ENCODE measurements around the gene NEMP1. TPM values are rescaled to one million over a fixed set of nuclear protein-coding genes. Genes with fewer than 3 reads are reported as not detected.

NEMP1 gene
- total and polyA plus RNA-seq, 2 of the 13 experiments (the other 11 are each of a cell fraction or from before 2014, with no cell fraction given), result 11.4 to 12.9 TPM

DNA sequence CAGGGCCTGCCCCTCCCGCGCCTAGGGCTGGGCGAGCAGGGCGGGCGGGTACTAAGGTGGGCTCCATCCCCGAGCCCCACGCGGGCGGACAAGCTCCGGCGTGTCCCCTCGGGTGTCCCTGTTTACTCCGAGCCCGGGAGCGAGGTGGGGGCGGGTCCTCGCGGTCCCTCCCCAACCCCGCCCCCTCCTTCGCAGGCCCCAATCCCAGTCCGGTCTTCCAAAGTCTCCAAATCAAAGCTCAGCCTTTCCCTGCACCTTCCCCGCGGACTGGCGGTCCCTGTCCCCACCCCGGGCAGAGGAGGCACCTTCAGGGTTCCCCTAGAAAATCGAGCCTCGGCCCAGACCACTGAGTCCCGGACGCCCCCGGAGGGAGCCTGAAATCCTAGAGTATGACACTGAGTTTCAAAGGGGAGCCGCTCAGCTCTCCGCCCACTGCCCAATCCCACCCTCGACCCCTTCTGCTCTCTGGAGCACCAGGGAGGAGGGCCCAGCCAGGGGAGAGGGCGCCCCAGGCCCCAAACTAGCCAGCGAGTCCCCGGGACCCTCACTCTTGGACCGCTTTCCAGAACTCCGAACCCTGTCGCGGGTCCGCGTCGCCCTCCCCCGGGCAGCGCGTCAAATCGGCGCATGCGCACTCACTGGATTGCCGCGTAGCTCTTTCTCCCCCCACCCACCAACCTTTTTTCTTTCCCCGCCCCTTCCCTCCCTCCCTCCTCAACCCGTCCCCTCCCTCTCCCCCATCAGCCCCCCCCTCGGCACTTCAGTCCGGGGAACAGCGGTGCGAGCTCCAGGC is 49.3 kb upstream of the NEMP1 start, which contains the start of gene LRP1 (continued):
- TF ChIP-seq, protein P1, sequence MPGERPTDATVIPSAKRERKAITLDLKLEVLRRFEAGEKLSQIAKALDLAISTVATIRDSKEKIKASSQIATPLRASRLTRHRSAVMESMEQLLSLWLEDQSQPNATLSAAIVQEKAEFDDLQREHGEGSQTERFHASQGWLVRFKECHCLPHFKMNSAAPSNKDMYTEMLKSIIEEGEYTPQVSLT (CRISPR knock-in tag; IDR thresholded peaks at IDR 0.05; ENCODE audit: borderline replicate concordance, low read depth), result no peak
- TF ChIP-seq, protein P2, sequence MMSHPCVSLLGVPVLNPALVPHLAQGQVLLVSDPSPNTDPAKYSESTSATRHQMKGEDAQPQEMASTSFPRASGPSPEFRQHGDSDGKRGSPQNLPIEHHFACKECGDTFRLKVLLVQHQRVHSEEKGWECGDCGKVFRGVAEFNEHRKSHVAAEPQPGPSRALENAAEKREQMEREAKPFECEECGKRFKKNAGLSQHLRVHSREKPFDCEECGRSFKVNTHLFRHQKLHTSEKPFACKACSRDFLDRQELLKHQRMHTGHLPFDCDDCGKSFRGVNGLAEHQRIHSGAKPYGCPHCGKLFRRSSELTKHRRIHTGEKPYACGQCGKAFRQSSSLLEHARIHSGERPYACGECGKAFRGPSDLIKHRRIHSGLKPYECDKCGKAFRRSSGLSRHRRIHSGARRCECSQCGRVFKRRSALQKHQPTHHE (CRISPR knock-in tag; IDR thresholded peaks at IDR 0.05; ENCODE audit: borderline replicate concordance), result no peak
- no peak for TF ChIP-seq ZNF138 (CRISPR knock-in tag; IDR thresholded peaks at IDR 0.05; ENCODE audit: low read depth)
- TF ChIP-seq, protein P3, sequence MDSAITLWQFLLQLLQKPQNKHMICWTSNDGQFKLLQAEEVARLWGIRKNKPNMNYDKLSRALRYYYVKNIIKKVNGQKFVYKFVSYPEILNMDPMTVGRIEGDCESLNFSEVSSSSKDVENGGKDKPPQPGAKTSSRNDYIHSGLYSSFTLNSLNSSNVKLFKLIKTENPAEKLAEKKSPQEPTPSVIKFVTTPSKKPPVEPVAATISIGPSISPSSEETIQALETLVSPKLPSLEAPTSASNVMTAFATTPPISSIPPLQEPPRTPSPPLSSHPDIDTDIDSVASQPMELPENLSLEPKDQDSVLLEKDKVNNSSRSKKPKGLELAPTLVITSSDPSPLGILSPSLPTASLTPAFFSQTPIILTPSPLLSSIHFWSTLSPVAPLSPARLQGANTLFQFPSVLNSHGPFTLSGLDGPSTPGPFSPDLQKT (CRISPR knock-in tag; IDR thresholded peaks at IDR 0.05; ENCODE audit: borderline replicate concordance), result no peak
- TF ChIP-seq, protein P4, sequence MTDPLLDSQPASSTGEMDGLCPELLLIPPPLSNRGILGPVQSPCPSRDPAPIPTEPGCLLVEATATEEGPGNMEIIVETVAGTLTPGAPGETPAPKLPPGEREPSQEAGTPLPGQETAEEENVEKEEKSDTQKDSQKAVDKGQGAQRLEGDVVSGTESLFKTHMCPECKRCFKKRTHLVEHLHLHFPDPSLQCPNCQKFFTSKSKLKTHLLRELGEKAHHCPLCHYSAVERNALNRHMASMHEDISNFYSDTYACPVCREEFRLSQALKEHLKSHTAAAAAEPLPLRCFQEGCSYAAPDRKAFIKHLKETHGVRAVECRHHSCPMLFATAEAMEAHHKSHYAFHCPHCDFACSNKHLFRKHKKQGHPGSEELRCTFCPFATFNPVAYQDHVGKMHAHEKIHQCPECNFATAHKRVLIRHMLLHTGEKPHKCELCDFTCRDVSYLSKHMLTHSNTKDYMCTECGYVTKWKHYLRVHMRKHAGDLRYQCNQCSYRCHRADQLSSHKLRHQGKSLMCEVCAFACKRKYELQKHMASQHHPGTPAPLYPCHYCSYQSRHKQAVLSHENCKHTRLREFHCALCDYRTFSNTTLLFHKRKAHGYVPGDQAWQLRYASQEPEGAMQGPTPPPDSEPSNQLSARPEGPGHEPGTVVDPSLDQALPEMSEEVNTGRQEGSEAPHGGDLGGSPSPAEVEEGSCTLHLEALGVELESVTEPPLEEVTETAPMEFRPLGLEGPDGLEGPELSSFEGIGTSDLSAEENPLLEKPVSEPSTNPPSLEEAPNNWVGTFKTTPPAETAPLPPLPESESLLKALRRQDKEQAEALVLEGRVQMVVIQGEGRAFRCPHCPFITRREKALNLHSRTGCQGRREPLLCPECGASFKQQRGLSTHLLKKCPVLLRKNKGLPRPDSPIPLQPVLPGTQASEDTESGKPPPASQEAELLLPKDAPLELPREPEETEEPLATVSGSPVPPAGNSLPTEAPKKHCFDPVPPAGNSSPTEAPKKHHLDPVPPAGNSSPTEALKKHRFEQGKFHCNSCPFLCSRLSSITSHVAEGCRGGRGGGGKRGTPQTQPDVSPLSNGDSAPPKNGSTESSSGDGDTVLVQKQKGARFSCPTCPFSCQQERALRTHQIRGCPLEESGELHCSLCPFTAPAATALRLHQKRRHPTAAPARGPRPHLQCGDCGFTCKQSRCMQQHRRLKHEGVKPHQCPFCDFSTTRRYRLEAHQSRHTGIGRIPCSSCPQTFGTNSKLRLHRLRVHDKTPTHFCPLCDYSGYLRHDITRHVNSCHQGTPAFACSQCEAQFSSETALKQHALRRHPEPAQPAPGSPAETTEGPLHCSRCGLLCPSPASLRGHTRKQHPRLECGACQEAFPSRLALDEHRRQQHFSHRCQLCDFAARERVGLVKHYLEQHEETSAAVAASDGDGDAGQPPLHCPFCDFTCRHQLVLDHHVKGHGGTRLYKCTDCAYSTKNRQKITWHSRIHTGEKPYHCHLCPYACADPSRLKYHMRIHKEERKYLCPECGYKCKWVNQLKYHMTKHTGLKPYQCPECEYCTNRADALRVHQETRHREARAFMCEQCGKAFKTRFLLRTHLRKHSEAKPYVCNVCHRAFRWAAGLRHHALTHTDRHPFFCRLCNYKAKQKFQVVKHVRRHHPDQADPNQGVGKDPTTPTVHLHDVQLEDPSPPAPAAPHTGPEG (CRISPR knock-in tag; IDR thresholded peaks at IDR 0.05), result no peak
- 0 out of 2 replicates have a peak, but pooled peaks have one; percentile 32 for TF ChIP-seq ZNF772 (CRISPR knock-in tag; IDR thresholded peaks at IDR 0.05)
- no peak for TF ChIP-seq RNF2 (conservative IDR thresholded peaks at IDR 0.05; ENCODE audit: low read depth)
- TF ChIP-seq, protein P5, sequence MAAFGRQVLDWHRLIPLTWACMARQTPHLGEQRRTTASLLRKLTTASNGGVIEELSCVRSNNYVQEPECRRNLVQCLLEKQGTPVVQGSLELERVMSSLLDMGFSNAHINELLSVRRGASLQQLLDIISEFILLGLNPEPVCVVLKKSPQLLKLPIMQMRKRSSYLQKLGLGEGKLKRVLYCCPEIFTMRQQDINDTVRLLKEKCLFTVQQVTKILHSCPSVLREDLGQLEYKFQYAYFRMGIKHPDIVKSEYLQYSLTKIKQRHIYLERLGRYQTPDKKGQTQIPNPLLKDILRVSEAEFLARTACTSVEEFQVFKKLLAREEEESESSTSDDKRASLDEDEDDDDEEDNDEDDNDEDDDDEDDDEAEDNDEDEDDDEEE (CRISPR knock-in tag; IDR thresholded peaks at IDR 0.05), result no peak
- TF ChIP-seq ZNF557 (CRISPR knock-in tag; IDR thresholded peaks at IDR 0.05), result no peak
- TF ChIP-seq SOX6 (IDR thresholded peaks at IDR 0.05), result no peak
- no peak; the same call in 1 of the 2 replicates for TF ChIP-seq SOX6 (CRISPR knock-in tag; IDR thresholded peaks at IDR 0.05)
- TF ChIP-seq KLF11 (CRISPR knock-in tag; IDR thresholded peaks at IDR 0.05), result no peak; the same call in 1 of the 2 replicates
- TF ChIP-seq CREM (IDR thresholded peaks at IDR 0.05), result no peak
- TF ChIP-seq CREM (CRISPR knock-in tag; IDR thresholded peaks at IDR 0.05), result no peak
- TF ChIP-seq HDAC6 (IDR thresholded peaks at IDR 0.05; ENCODE audit: low read depth, low read length), result no peak
- TF ChIP-seq ZMYM4 (CRISPR knock-in tag; IDR thresholded peaks at IDR 0.05), result 0 out of 2 replicates have a peak, but pooled peaks have one; percentile 28
- TF ChIP-seq ZNF432 (CRISPR knock-in tag; IDR thresholded peaks at IDR 0.05; ENCODE audit: borderline replicate concordance), result no peak
- TF ChIP-seq SMYD3 (CRISPR knock-in tag; IDR thresholded peaks at IDR 0.05), result peak; percentile 14; the same call in 1 of the 2 replicates
- no peak for TF ChIP-seq HMGA1 (CRISPR knock-in tag; conservative IDR thresholded peaks at IDR 0.05)
- no peak for TF ChIP-seq ZNF709 (CRISPR knock-in tag; IDR thresholded peaks at IDR 0.05)
- peak; percentile 9; the same call in 1 of the 2 replicates for TF ChIP-seq TARDBP (CRISPR knock-in tag; IDR thresholded peaks at IDR 0.05)

Data from HepG2 (cell line).